H1 (cell line): ENCODE data around the gene NUB1. TPM values are rescaled to one million over a fixed set of nuclear protein-coding genes. Genes with fewer than 3 reads are reported as not detected.

Experiments used
- ASH2L ChIP-seq: fragments of 200-600, 300-600 bp; sonication (generic); IDR thresholded peaks from one replicate; pipeline ENCODE4 v1.7.1; 2017; ENCODE audit warnings: low read length
- CHD2 ChIP-seq: IDR thresholded peaks from 2 replicates; pipeline ENCODE4 v1.6.1; 2012; ENCODE audit warnings: low read length, improper control_type of control experiment
- JUND ChIP-seq: IDR thresholded peaks from 2 replicates; pipeline ENCODE4 v1.6.1; 2011; ENCODE audit warnings: mild to moderate bottlenecking, improper control_type of control experiment, low read length
- KDM5A ChIP-seq: fragments of 200-600 bp; IDR thresholded peaks from 2 replicates; pipeline ENCODE4 v1.7.1; 2012; ENCODE audit warnings: mild to moderate bottlenecking, low read length, inconsistent platforms, mixed read lengths
- PHF8 ChIP-seq: fragments of 200-600 bp; sonication (generic); conservative IDR thresholded peaks from 2 replicates; pipeline ENCODE4 v1.7.1; 2012; ENCODE audit warnings: low read depth, mild to moderate bottlenecking, inconsistent platforms, low read length, moderate library complexity
- RNF2 ChIP-seq: fragments of 200-900, 300-1000 bp; sonication (generic); IDR thresholded peaks from 2 replicates; pipeline ENCODE4 v1.7.1; 2016; ENCODE audit warnings: borderline replicate concordance, low read depth, mild to moderate bottlenecking, antibody characterized with exemption, low read length; ENCODE audit not compliant: poor library complexity, severe bottlenecking; ENCODE audit errors: missing control alignments
- SIN3A ChIP-seq, 2 experiments: IDR thresholded peaks in 1 of 2; conservative IDR thresholded peaks in 1 of 2; 2 replicates each; pipeline ENCODE4 v1.6.1; 2011 to 2012; ENCODE audit warnings: low read length in 2 of 2, improper control_type of control experiment in 1 of 2, low read depth in 1 of 2, mild to moderate bottlenecking in 1 of 2
- polyA plus RNA-seq, 7 experiments: library from polyadenylated mRNA; depleted of rRNA in 3 of 7; stranded (reverse) in 5 of 7; unstranded in 2 of 7; fragments of >200 nt in 5 of 7; fragments of 200-250 nt in 2 of 7; gene quantifications; 1 replicate in 5 of 7; 2 replicates in 1 of 7; 4 replicates in 1 of 7; pipeline versions ENCODE4 v1.2.1 to v1.2.3, GENCODE V29; 2011 to 2013; ENCODE audit warnings: missing spikeins in 2 of 7, mixed read lengths in 2 of 7
- total RNA-seq: library from RNA; stranded (reverse); fragmentation: NEBNext Ultra II Directional; extraction: Animal tissue kit (Norgen Biotek cat#: 25700); gene quantifications from 2 replicates; pipeline ENCODE4 v1.2.1, GENCODE V29; 2021

The NUB1 gene
- total and polyA plus RNA-seq, 2 of the 8 experiments (the other 6 are each of a cell fraction or from before 2014, with no cell fraction given): 22.1 to 43.5 TPM

DNA sequence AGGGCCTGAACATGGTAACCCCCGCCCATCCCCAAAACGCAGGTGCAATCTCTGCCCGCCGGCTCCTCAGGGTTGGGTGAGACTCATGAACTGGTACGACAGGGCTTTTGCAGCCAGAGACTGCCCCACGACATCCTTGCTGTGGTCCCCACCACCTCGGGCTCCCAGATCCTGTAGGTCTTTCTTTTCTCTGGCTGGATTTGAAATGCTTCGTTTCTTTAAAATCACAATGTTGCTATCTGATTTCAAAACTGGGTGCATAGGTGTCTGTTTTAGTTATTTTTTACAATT is 46.3 kb downstream of the NUB1 start (continued):
- TF ChIP-seq SIN3A (conservative IDR thresholded peaks at IDR 0.05 in 1 of 2, IDR thresholded peaks at IDR 0.05 in 1 of 2; ENCODE audit: low read depth in 1 of 2, low read length in 2 of 2): no peak
- TF ChIP-seq ASH2L: no peak
- TF ChIP-seq PHF8: no peak
- no peak for TF ChIP-seq KDM5A
- TF ChIP-seq CHD2: no peak
- TF ChIP-seq RNF2: no peak
- TF ChIP-seq JUND: no peak
